IPS-18a (cell line): ENCODE data around the gene C1orf21.

Experiments used
- H3K27ac ChIP-seq: one replicate; pipeline ENCODE4 v1.5.1; 2013; ENCODE audit warnings: low read length
- H3K27me3 ChIP-seq: one replicate; pipeline ENCODE4 v1.6.1; 2013; ENCODE audit warnings: mild to moderate bottlenecking, low read length; ENCODE audit not compliant: control insufficient read depth, insufficient read depth
- H3K36me3 ChIP-seq: one replicate; pipeline ENCODE4 v1.6.1; 2013; ENCODE audit warnings: low read depth, low read length; ENCODE audit not compliant: control insufficient read depth
- H3K4me1 ChIP-seq: one replicate; pipeline ENCODE4 v1.6.1; 2013; ENCODE audit warnings: low read depth, low read length; ENCODE audit not compliant: control insufficient read depth
- H3K4me3 ChIP-seq: one replicate; pipeline ENCODE4 v1.5.1; 2013; ENCODE audit warnings: low read length
- H3K9ac ChIP-seq: one replicate; pipeline ENCODE4 v1.6.1; 2013; ENCODE audit warnings: mild to moderate bottlenecking, low read length, moderate library complexity
- H3K9me3 ChIP-seq: one replicate; pipeline ENCODE4 v1.6.1; 2013; ENCODE audit warnings: low read depth, low read length; ENCODE audit not compliant: control insufficient read depth

Gene C1orf21

GRCh38 chr1:184417916-184418315 lies 31.1 kb downstream of the C1orf21 start:
- Histone ChIP-seq H3K4me3 (no peak overlapping the region), H3K9me3 (no peaks in the 10 kb centered on the region), H3K4me1 (peaks cover 14% of the 10 kb centered on the region), H3K27ac (no peak overlapping the region), H3K36me3 (no peaks in the 10 kb centered on the region), H3K9ac (no peak overlapping the region), H3K27me3 (no peaks in the 10 kb centered on the region)

GRCh38 chr1:184418652-184419349 lies 32.0 kb downstream of the C1orf21 start:
- H3K27me3 ChIP-seq: no peaks in the 10 kb centered on the region
- H3K36me3 ChIP-seq: no peaks in the 10 kb centered on the region
- H3K9ac ChIP-seq: no peak overlapping the region
- no peaks in the 10 kb centered on the region for H3K9me3 ChIP-seq
- H3K27ac ChIP-seq: no peak overlapping the region
- peaks cover 14% of the 10 kb centered on the region for H3K4me1 ChIP-seq
- H3K4me3 ChIP-seq: no peak overlapping the region

GRCh38 chr1:184419350-184420161 lies 32.7 kb downstream of the C1orf21 start:
- H3K27me3 ChIP-seq: no peaks in the 10 kb centered on the region
- H3K9me3 ChIP-seq: no peaks in the 10 kb centered on the region
- no peak overlapping the region for H3K9ac ChIP-seq
- H3K27ac ChIP-seq: no peak overlapping the region
- H3K4me3 ChIP-seq: no peak overlapping the region
- H3K36me3 ChIP-seq: no peaks in the 10 kb centered on the region
- H3K4me1 ChIP-seq: peaks cover 14% of the 10 kb centered on the region

- H3K4me1 ChIP-seq: peaks cover 12% of the 10 kb centered on the region
- H3K27me3 ChIP-seq: no peaks in the 10 kb centered on the region
- no peak overlapping the region for H3K27ac ChIP-seq
These were observed 35.8 kb downstream of the C1orf21 start for GRCh38 chr1:184422490-184423233.

GRCh38 chr1:184423649-184424048 lies 36.8 kb downstream of the C1orf21 start:
- H3K36me3 ChIP-seq: no peaks in the 10 kb centered on the region
- H3K4me3 ChIP-seq: no peak overlapping the region
- no peaks in the 10 kb centered on the region for H3K9me3 ChIP-seq
- H3K4me1 ChIP-seq: peaks cover 12% of the 10 kb centered on the region
- no peaks in the 10 kb centered on the region for H3K27me3 ChIP-seq
- H3K9ac ChIP-seq: no peak overlapping the region
- H3K27ac ChIP-seq: no peak overlapping the region

More at GRCh38 chr1:184422490-184423233, 35.8 kb downstream of the C1orf21 start:
- no peak overlapping the region for H3K4me3 ChIP-seq
- no peak overlapping the region for H3K9ac ChIP-seq
- H3K36me3 ChIP-seq: no peaks in the 10 kb centered on the region
- no peaks in the 10 kb centered on the region for H3K9me3 ChIP-seq

GRCh38 chr1:184424157-184424556 lies 37.3 kb downstream of the C1orf21 start:
- peaks cover 12% of the 10 kb centered on the region for H3K4me1 ChIP-seq
- no peaks in the 10 kb centered on the region for H3K27me3 ChIP-seq
- no peaks in the 10 kb centered on the region for H3K9me3 ChIP-seq
- no peak overlapping the region for H3K9ac ChIP-seq
- no peak overlapping the region for H3K4me3 ChIP-seq
- H3K36me3 ChIP-seq: no peaks in the 10 kb centered on the region
- H3K27ac ChIP-seq: no peak overlapping the region

GRCh38 chr1:184424945-184425344 lies 38.1 kb downstream of the C1orf21 start:
- H3K27me3 ChIP-seq: no peaks in the 10 kb centered on the region
- H3K27ac ChIP-seq: no peak overlapping the region
- H3K36me3 ChIP-seq: no peaks in the 10 kb centered on the region
- H3K9me3 ChIP-seq: no peaks in the 10 kb centered on the region
- no peak overlapping the region for H3K9ac ChIP-seq
- peaks cover 12% of the 10 kb centered on the region for H3K4me1 ChIP-seq
- H3K4me3 ChIP-seq: no peak overlapping the region

GRCh38 chr1:184425449-184426277 lies 38.8 kb downstream of the C1orf21 start:
- no peaks in the 10 kb centered on the region for H3K27me3 ChIP-seq
- no peaks in the 10 kb centered on the region for H3K36me3 ChIP-seq
- H3K9ac ChIP-seq: no peak overlapping the region
- no peaks in the 10 kb centered on the region for H3K9me3 ChIP-seq
- H3K4me3 ChIP-seq: no peak overlapping the region
- H3K27ac ChIP-seq: no peak overlapping the region
- peaks cover 12% of the 10 kb centered on the region for H3K4me1 ChIP-seq

- H3K36me3 ChIP-seq: no peaks in the 10 kb centered on the region
- no peaks in the 10 kb centered on the region for H3K27me3 ChIP-seq
- H3K27ac ChIP-seq: no peak overlapping the region
- H3K4me1 ChIP-seq: peaks cover 12% of the 10 kb centered on the region
- no peak overlapping the region for H3K9ac ChIP-seq
- H3K4me3 ChIP-seq: no peak overlapping the region
- H3K9me3 ChIP-seq: no peaks in the 10 kb centered on the region
These were observed 39.4 kb downstream of the C1orf21 start for GRCh38 chr1:184426278-184426674.

GRCh38 chr1:184427722-184428121 lies 40.9 kb downstream of the C1orf21 start:
- H3K4me3 ChIP-seq: no peak overlapping the region
- H3K9me3 ChIP-seq: no peaks in the 10 kb centered on the region
- no peak overlapping the region for H3K9ac ChIP-seq
- H3K27me3 ChIP-seq: no peaks in the 10 kb centered on the region
- peaks cover 8% of the 10 kb centered on the region for H3K4me1 ChIP-seq
- H3K36me3 ChIP-seq: no peaks in the 10 kb centered on the region
- no peak overlapping the region for H3K27ac ChIP-seq

GRCh38 chr1:184428604-184429003 lies 41.8 kb downstream of the C1orf21 start:
- Histone ChIP-seq H3K4me1 (peaks cover 8% of the 10 kb centered on the region), H3K36me3 (no peaks in the 10 kb centered on the region), H3K9ac (no peak overlapping the region), H3K4me3 (no peak overlapping the region), H3K27ac (no peak overlapping the region), H3K27me3 (no peaks in the 10 kb centered on the region), H3K9me3 (no peaks in the 10 kb centered on the region)
